GM19099 (cell line): ENCODE data around the gene HSF2BP.

Experiments
- POLR2A ChIP-seq: IDR thresholded peaks from 3 replicates; pipeline ENCODE4 v1.6.1; 2011; ENCODE audit warnings: low read depth; ENCODE audit not compliant: insufficient read length; ENCODE audit errors: extremely low read depth

Gene HSF2BP

GRCh38 chr21:43602266-43603232 lies 56.7 kb downstream of the HSF2BP start:
- TF ChIP-seq POLR2A, result no peak

- TF ChIP-seq POLR2A, result no peak
Observed at GRCh38 chr21:43600642-43601402, 58.5 kb downstream of the HSF2BP start.

- TF ChIP-seq POLR2A, result no peak
Observed at GRCh38 chr21:43599728-43600127, 59.6 kb downstream of the HSF2BP start.

- no peak for TF ChIP-seq POLR2A
Observed at GRCh38 chr21:43598416-43599120, 60.7 kb downstream of the HSF2BP start.

GRCh38 chr21:43597540-43598250 lies 61.6 kb downstream of the HSF2BP start:
- no peak for TF ChIP-seq POLR2A

GRCh38 chr21:43597052-43597451 lies 62.2 kb downstream of the HSF2BP start:
- TF ChIP-seq POLR2A, result no peak

GRCh38 chr21:43596616-43597015 lies 62.7 kb downstream of the HSF2BP start:
- no peak for TF ChIP-seq POLR2A

GRCh38 chr21:43593078-43593477 lies 66.2 kb downstream of the HSF2BP start:
- TF ChIP-seq POLR2A, result no peak

GRCh38 chr21:43591571-43591970 lies 67.7 kb downstream of the HSF2BP start:
- no peak for TF ChIP-seq POLR2A

- no peak for TF ChIP-seq POLR2A
Observed at GRCh38 chr21:43590194-43590593, 69.1 kb downstream of the HSF2BP start.

- TF ChIP-seq POLR2A, result no peak
Observed at GRCh38 chr21:43588957-43589356, 70.3 kb downstream of the HSF2BP start.

GRCh38 chr21:43585924-43586413 lies 73.3 kb downstream of the HSF2BP start:
- TF ChIP-seq POLR2A, result no peak

- TF ChIP-seq POLR2A, result no peak
Observed at GRCh38 chr21:43585514-43585913, 73.8 kb downstream of the HSF2BP start.

- TF ChIP-seq POLR2A, result no peak
Observed at GRCh38 chr21:43581453-43581852, 77.8 kb downstream of the HSF2BP start.

GRCh38 chr21:43578677-43579303 lies 80.5 kb downstream of the HSF2BP start:
- no peak for TF ChIP-seq POLR2A

GRCh38 chr21:43575473-43575844 lies 83.8 kb downstream of the HSF2BP start:
- TF ChIP-seq POLR2A, result no peak
